ENCODE data around the gene NTF3. TPM values are rescaled to one million over a fixed set of nuclear protein-coding genes. Genes with fewer than 3 reads are reported as not detected.

NTF3 gene
- total RNA-seq, 1 experiment from 2014 or later = not detected

- Histone ChIP-seq H3K4me3 (ENCODE audit: low read depth in 2 of 2, low read length in 2 of 2) (no peak overlapping the region), H3K27me3 (ENCODE audit: control insufficient read depth, insufficient read depth, low read length) (peaks cover 3% of the 10 kb centered on the region; the same call in 1 of the 2 replicates), H3K4me1 (ENCODE audit: control insufficient read depth, insufficient read depth, low read length) (no peaks in the 10 kb centered on the region), H3K27ac (ENCODE audit: low read length) (no peak overlapping the region), H3K36me3 (ENCODE audit: control insufficient read depth, insufficient read depth, low read length) (no peaks in the 10 kb centered on the region), H3K9me3 (ENCODE audit: control insufficient read depth, insufficient read depth, low read depth, low read length) (no peaks in the 10 kb centered on the region)
- intact Hi-C loops (cut with micrococcal nuclease; ENCODE audit: unreplicated experiment) = loop anchor here (5.0 kb wide), 1 partner anchor 270 kb away; no protein-coding TSS in a partner anchor
- BruUV-seq (replicated peaks) = no TSS peak
- ChIA-PET POLR2A (no interaction called here), CTCF (no interaction called here)
- TF ChIP-seq TCF7L2 (IDR thresholded peaks at IDR 0.05; ENCODE audit: low read depth, low read length) = no peak
- TF ChIP-seq CTCF (IDR thresholded peaks at IDR 0.05) = peak; percentile 66
- TF ChIP-seq POLR2AphosphoS5 (IDR thresholded peaks at IDR 0.05; ENCODE audit: low read depth, low read length) = no peak
- TF ChIP-seq, protein P1, sequence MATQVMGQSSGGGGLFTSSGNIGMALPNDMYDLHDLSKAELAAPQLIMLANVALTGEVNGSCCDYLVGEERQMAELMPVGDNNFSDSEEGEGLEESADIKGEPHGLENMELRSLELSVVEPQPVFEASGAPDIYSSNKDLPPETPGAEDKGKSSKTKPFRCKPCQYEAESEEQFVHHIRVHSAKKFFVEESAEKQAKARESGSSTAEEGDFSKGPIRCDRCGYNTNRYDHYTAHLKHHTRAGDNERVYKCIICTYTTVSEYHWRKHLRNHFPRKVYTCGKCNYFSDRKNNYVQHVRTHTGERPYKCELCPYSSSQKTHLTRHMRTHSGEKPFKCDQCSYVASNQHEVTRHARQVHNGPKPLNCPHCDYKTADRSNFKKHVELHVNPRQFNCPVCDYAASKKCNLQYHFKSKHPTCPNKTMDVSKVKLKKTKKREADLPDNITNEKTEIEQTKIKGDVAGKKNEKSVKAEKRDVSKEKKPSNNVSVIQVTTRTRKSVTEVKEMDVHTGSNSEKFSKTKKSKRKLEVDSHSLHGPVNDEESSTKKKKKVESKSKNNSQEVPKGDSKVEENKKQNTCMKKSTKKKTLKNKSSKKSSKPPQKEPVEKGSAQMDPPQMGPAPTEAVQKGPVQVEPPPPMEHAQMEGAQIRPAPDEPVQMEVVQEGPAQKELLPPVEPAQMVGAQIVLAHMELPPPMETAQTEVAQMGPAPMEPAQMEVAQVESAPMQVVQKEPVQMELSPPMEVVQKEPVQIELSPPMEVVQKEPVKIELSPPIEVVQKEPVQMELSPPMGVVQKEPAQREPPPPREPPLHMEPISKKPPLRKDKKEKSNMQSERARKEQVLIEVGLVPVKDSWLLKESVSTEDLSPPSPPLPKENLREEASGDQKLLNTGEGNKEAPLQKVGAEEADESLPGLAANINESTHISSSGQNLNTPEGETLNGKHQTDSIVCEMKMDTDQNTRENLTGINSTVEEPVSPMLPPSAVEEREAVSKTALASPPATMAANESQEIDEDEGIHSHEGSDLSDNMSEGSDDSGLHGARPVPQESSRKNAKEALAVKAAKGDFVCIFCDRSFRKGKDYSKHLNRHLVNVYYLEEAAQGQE (IDR thresholded peaks at IDR 0.05; ENCODE audit: insufficient read depth in 1 of 2, low read depth in 2 of 2, low read length in 1 of 2) = no peak
- no peak for TF ChIP-seq SIN3A (IDR thresholded peaks at IDR 0.05; ENCODE audit: borderline replicate concordance, insufficient read depth, low read depth, low read length)
- no peak for DNase-seq (ENCODE audit: low read depth, low spot score)
- 0 out of 2 replicates have a peak, but pooled peaks have one; percentile 63 for ATAC-seq
- in situ Hi-C loops (cut with HindIII; ENCODE audit: low pct_unique_long_range_greater_than_20kb, low sequenced_read_pairs) = no loop called here
Measured at GRCh38 chr12:5442251-5443006, 10.5 kb downstream of the NTF3 start.

DNA sequence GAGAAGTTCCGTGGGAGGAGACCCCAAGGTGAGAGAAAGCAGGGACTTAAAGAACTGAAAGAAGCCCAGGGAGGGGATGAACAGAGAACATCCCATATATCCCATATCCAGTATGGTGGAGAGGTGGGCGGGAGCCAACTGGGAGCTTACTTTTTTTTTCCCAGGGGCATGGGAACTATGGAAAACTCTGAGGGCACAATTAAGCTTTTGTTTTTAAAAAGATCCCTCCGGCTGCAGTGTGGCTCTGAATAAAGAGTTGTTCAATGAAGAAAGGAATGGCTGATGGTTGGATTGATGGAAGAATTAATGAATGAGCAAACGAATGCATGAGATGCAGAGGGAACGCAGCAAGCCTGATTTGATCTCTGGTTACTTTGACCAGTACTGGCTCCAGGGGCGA is 12.6 kb downstream of the NTF3 start:
- no peak for DNase-seq (ENCODE audit: low read depth, low spot score)
- POLR2A ChIA-PET = no interaction called here
- H3K4me3 ChIP-seq (ENCODE audit: low read depth in 2 of 2, low read length in 2 of 2) = no peak overlapping the region
- H3K36me3 ChIP-seq (ENCODE audit: control insufficient read depth, insufficient read depth, low read length) = no peaks in the 10 kb centered on the region
- TF ChIP-seq POLR2AphosphoS5 (IDR thresholded peaks at IDR 0.05; ENCODE audit: low read depth, low read length) (no peak), SIN3A (IDR thresholded peaks at IDR 0.05; ENCODE audit: borderline replicate concordance, insufficient read depth, low read depth, low read length) (no peak), CTCF (IDR thresholded peaks at IDR 0.05) (no peak), TCF7L2 (IDR thresholded peaks at IDR 0.05; ENCODE audit: low read depth, low read length) (no peak)
- TF ChIP-seq, protein P1 (IDR thresholded peaks at IDR 0.05; ENCODE audit: insufficient read depth in 1 of 2, low read depth in 2 of 2, low read length in 1 of 2) = no peak
- no peak for ATAC-seq
- no TSS peak for BruUV-seq (replicated peaks)
- in situ Hi-C loops (cut with HindIII; ENCODE audit: low pct_unique_long_range_greater_than_20kb, low sequenced_read_pairs) (no loop called here), intact Hi-C loops (cut with micrococcal nuclease; ENCODE audit: unreplicated experiment) (loop anchor here (5.0 kb wide), 1 partner anchor 272 kb away; no protein-coding TSS in a partner anchor)
- CTCF ChIA-PET = no interaction called here
- no peaks in the 10 kb centered on the region for H3K4me1 ChIP-seq (ENCODE audit: control insufficient read depth, insufficient read depth, low read length)
- H3K27me3 ChIP-seq (ENCODE audit: control insufficient read depth, insufficient read depth, low read length) = peaks cover 3% of the 10 kb centered on the region; the same call in 1 of the 2 replicates
- no peaks in the 10 kb centered on the region for H3K9me3 ChIP-seq (ENCODE audit: control insufficient read depth, insufficient read depth, low read depth, low read length)
- no peak overlapping the region for H3K27ac ChIP-seq (ENCODE audit: low read length)

All from Panc1 (cell line).